H9 (cell line): ENCODE results near the gene SHH. TPM values are rescaled to one million over a fixed set of nuclear protein-coding genes. Genes with fewer than 3 reads are reported as not detected.

Source experiments
- DNase-seq: peaks from one replicate; pipeline ENCODE4 v3.0.0-alpha.2; 2017
- H2AFZ ChIP-seq: one replicate; pipeline ENCODE4 v1.6.1; 2013; ENCODE audit warnings: mild to moderate bottlenecking, low read length, control low read depth, moderate library complexity
- H2AK5ac ChIP-seq: 2 replicates; pipeline ENCODE4 v1.6.1; 2013; ENCODE audit warnings: low read length, control low read depth, mixed read lengths; ENCODE audit not compliant: insufficient read length
- H2BK120ac ChIP-seq: one replicate; pipeline ENCODE4 v1.6.1; 2013; ENCODE audit warnings: low read depth, mild to moderate bottlenecking, low read length, control low read depth, inconsistent platforms; ENCODE audit not compliant: poor library complexity, severe bottlenecking
- H2BK12ac ChIP-seq: 2 replicates; pipeline ENCODE4 v1.6.1; 2013; ENCODE audit warnings: low read length, control low read depth, mixed read lengths, low read depth; ENCODE audit not compliant: insufficient read length
- H2BK15ac ChIP-seq: 2 replicates; pipeline ENCODE4 v1.6.1; 2013; ENCODE audit warnings: low read depth, low read length, control low read depth
- H2BK20ac ChIP-seq: one replicate; pipeline ENCODE4 v1.6.1; 2013; ENCODE audit warnings: low read depth, mild to moderate bottlenecking, low read length, control low read depth, inconsistent platforms; ENCODE audit not compliant: poor library complexity, severe bottlenecking
- H2BK5ac ChIP-seq: 2 replicates; pipeline ENCODE4 v1.6.1; 2013; ENCODE audit warnings: low read length, control low read depth, mixed read lengths; ENCODE audit not compliant: insufficient read length
- H3K14ac ChIP-seq: 2 replicates; pipeline ENCODE4 v1.6.1; 2013; ENCODE audit warnings: low read length, control low read depth; ENCODE audit not compliant: insufficient read depth
- H3K18ac ChIP-seq: 2 replicates; pipeline ENCODE4 v1.6.1; 2013; ENCODE audit warnings: low read depth, mild to moderate bottlenecking, mixed read lengths, low read length, control low read depth; ENCODE audit not compliant: insufficient read length
- H3K23ac ChIP-seq: 2 replicates; pipeline ENCODE4 v1.6.1; 2013; ENCODE audit warnings: low read length, control low read depth, mixed read lengths, low read depth; ENCODE audit not compliant: insufficient read length
- H3K23me2 ChIP-seq: 2 replicates; pipeline ENCODE4 v1.6.1; 2013; ENCODE audit warnings: low read depth, mild to moderate bottlenecking, mixed read lengths, low read length, control low read depth; ENCODE audit not compliant: insufficient read length, poor library complexity, severe bottlenecking
- H3K27ac ChIP-seq: 2 replicates; pipeline ENCODE4 v1.5.1; 2013; ENCODE audit warnings: low read length, control low read depth, mixed read lengths, low read depth; ENCODE audit not compliant: insufficient read length
- H3K27me3 ChIP-seq: 2 replicates; pipeline ENCODE4 v1.6.1; 2013; ENCODE audit warnings: low read length, control low read depth, inconsistent platforms; ENCODE audit not compliant: insufficient read depth
- H3K4ac ChIP-seq: 2 replicates; pipeline ENCODE4 v1.6.1; 2013; ENCODE audit warnings: low read depth, mild to moderate bottlenecking, control low read depth, inconsistent platforms, low read length, moderate library complexity
- H3K4me1 ChIP-seq: 2 replicates; pipeline ENCODE4 v1.6.1; 2013; ENCODE audit warnings: low read length, control low read depth, inconsistent platforms; ENCODE audit not compliant: insufficient read depth
- H3K4me2 ChIP-seq: 2 replicates; pipeline ENCODE4 v1.6.1; 2013; ENCODE audit warnings: low read length, control low read depth, mixed read lengths; ENCODE audit not compliant: insufficient read length, insufficient read depth
- H3K56ac ChIP-seq: 2 replicates; pipeline ENCODE4 v1.6.1; 2013; ENCODE audit warnings: low read depth, mild to moderate bottlenecking, mixed read lengths, low read length, control low read depth; ENCODE audit not compliant: insufficient read length
- H3K79me1 ChIP-seq: 2 replicates; pipeline ENCODE4 v1.6.1; 2013; ENCODE audit warnings: low read depth, mild to moderate bottlenecking, moderate library complexity, low read length, control low read depth, inconsistent platforms; ENCODE audit not compliant: insufficient read depth, poor library complexity, severe bottlenecking
- H3K79me2 ChIP-seq: 2 replicates; pipeline ENCODE4 v1.6.1; 2013; ENCODE audit warnings: low read length, control low read depth, inconsistent platforms; ENCODE audit not compliant: insufficient read depth
- H3K9ac ChIP-seq: 2 replicates; pipeline ENCODE4 v1.6.1; 2013; ENCODE audit warnings: low read length, control low read depth, mixed read lengths; ENCODE audit not compliant: insufficient read length; ENCODE audit errors: extremely low read depth
- H3K9me3 ChIP-seq: one replicate; pipeline ENCODE4 v1.6.1; 2013; ENCODE audit warnings: low read depth, low read length, inconsistent platforms; ENCODE audit not compliant: control insufficient read depth
- H3T11ph ChIP-seq: one replicate; pipeline ENCODE4 v1.6.1; 2013; ENCODE audit warnings: mild to moderate bottlenecking, low read length, control low read depth, inconsistent platforms
- H4K20me1 ChIP-seq: one replicate; pipeline ENCODE4 v1.6.1; 2013; ENCODE audit not compliant: control insufficient read depth, insufficient read length, insufficient read depth
- H4K5ac ChIP-seq: 2 replicates; pipeline ENCODE4 v1.6.1; 2013; ENCODE audit warnings: low read depth, mild to moderate bottlenecking, mixed read lengths, low read length, control low read depth; ENCODE audit not compliant: insufficient read length
- H4K8ac ChIP-seq: replicated peaks from 2 replicates; pipeline ENCODE4 v1.6.1; 2013; ENCODE audit warnings: low read length, control low read depth, mixed read lengths, low read depth; ENCODE audit not compliant: insufficient read length
- H4K91ac ChIP-seq: 2 replicates; pipeline ENCODE4 v1.6.1; 2013; ENCODE audit warnings: low read depth, mild to moderate bottlenecking, moderate library complexity, mixed read lengths, low read length, control low read depth; ENCODE audit not compliant: insufficient read length
- H3K27ac Mint-ChIP-seq, 3 experiments: 2 replicates in 2 of 3; 3 replicates in 1 of 3; pipeline ENCODE4 v1.8.0; 2020 to 2021; ENCODE audit warnings: mixed read lengths in 3 of 3, mild to moderate bottlenecking in 1 of 3, moderate library complexity in 1 of 3
- H3K27me3 Mint-ChIP-seq: 2 replicates; pipeline ENCODE4 v1.8.0; 2021; ENCODE audit warnings: low read depth, mild to moderate bottlenecking, moderate library complexity, mixed read lengths
- H3K36me3 Mint-ChIP-seq, 3 experiments: 2 replicates in 2 of 3; 3 replicates in 1 of 3; pipeline ENCODE4 v1.8.0; 2020 to 2021; ENCODE audit warnings: low read depth in 3 of 3, mixed read lengths in 3 of 3; ENCODE audit not compliant: insufficient read depth in 1 of 3
- H3K4me1 Mint-ChIP-seq, 2 experiments: 2 replicates each; pipeline ENCODE4 v1.8.0; 2020; ENCODE audit warnings: mixed read lengths in 2 of 2
- H3K4me3 Mint-ChIP-seq, 2 experiments: 2 replicates in 1 of 2; 3 replicates in 1 of 2; pipeline ENCODE4 v1.8.0; 2020 to 2021; ENCODE audit warnings: mild to moderate bottlenecking in 2 of 2, mixed read lengths in 2 of 2, moderate library complexity in 1 of 2
- H3K9me3 Mint-ChIP-seq, 2 experiments: 2 replicates in 1 of 2; 3 replicates in 1 of 2; pipeline ENCODE4 v1.8.0; 2020; ENCODE audit warnings: mild to moderate bottlenecking in 2 of 2, mixed read lengths in 2 of 2, moderate library complexity in 1 of 2
- WGBS: extraction: QIAGEN DNeasy Blood & Tissue Kit; methylation state at CpG from one replicate; pipeline ENCODE4 v1.1.7; 2013; ENCODE audit warnings: missing lambda C conversion rate, low lambda C conversion rate, mixed read lengths; ENCODE audit not compliant: insufficient read length; ENCODE audit errors: extremely low coverage; 5-methylcytosine and 5-hydroxymethylcytosine counted together
- total RNA-seq: library from RNA; stranded (reverse); gene quantifications from 2 replicates; pipeline ENCODE4 v1.2.1, GENCODE V29; 2021
- TF ChIP-seq, protein P1 (sequence below): fragments of 200-600 bp; sonication (generic); conservative IDR thresholded peaks from 3 replicates; pipeline ENCODE4 v1.8.0; 2021; ENCODE audit warnings: antibody characterized with exemption, mild to moderate bottlenecking

Gene SHH
- total RNA-seq, 1 experiment from 2014 or later = 0.07 TPM

DNA sequence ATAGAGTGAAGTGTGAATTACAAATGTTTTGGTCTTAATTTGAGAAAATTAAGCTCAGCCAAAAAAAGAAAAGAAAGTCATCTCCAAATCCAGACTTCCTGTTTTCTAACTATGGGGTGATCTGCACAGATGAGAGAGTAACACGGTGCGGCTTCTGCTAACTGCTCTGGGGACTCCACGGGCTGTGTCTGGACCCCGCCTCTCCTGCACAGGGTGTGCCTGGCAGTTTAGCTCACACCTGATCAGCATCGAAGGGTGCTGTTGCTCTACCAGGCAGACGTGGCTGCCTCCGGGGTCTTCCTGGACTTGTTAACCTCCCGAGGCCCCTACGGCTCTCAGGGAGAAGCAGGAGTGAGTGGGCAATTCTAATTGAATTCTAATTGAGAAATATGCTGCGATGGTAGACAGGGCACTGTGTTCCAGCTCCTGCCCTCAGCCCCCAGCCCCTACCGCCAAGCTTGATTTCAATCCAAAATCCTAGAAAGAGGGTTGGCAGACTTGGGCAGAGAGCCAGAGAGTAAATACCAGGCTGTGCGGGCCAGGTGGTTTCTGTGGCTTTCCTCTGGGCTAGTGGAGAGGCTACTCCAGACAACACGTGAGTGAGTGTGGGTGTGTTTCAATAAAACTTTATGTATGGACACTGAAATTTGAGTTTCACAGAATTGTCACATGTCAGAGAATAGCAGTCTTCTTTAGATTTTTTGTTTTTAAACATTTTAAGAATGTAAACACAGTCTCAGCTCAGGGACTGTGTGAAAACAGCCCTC, 13.4 kb downstream of the SHH start:
- WGBS = no CpG with 5 or more reads among the region's 13 CpGs
- no peaks in the 10 kb centered on the region for H3K79me1 ChIP-seq
- H3K27me3 Mint-ChIP-seq = peaks cover 79% of the 10 kb centered on the region

More for the DNA sequence above, 13.4 kb downstream of the SHH start:
- Histone ChIP-seq H4K8ac (no peak overlapping the region), H3K23ac (no peak overlapping the region), H2AFZ (no peak overlapping the region), H2BK120ac (no peak overlapping the region), H3K79me2 (no peaks in the 10 kb centered on the region), H3K27me3 (peaks cover 34% of the 10 kb centered on the region), H2BK15ac (no peak overlapping the region), H2AK5ac (no peak overlapping the region), H4K20me1 (no peaks in the 10 kb centered on the region), H4K91ac (no peak overlapping the region), H3K14ac (no peak overlapping the region), H3T11ph (no peak overlapping the region), H3K23me2 (peaks cover 8% of the 10 kb centered on the region), H3K56ac (no peak overlapping the region), H2BK12ac (no peak overlapping the region), H3K9ac (no peak overlapping the region), H4K5ac (no peak overlapping the region), H3K18ac (no peak overlapping the region), H2BK5ac (no peak overlapping the region), H2BK20ac (no peak overlapping the region), H3K4me2 (no peak overlapping the region), H3K4ac (no peak overlapping the region), H3K9me3 (no peaks in the 10 kb centered on the region), H3K27ac (no peak overlapping the region), H3K4me1 (no peaks in the 10 kb centered on the region)
- no peak for DNase-seq
- Mint-ChIP-seq H3K4me3 (no peak overlapping the region), H3K9me3 (peaks cover 2 to 8% of the 10 kb centered on the region in 2 experiments; a peak in 2 of 5 replicates), H3K4me1 (peaks cover 2 to 6% of the 10 kb centered on the region in 2 experiments; a peak in 3 of 4 replicates), H3K27ac (no peak overlapping the region; a peak in 1 of 7 replicates), H3K36me3 (peaks cover 0 to 3% (median 0%) of the 10 kb centered on the region in 3 experiments; a peak in 3 of 7 replicates)
- TF ChIP-seq, protein P1, sequence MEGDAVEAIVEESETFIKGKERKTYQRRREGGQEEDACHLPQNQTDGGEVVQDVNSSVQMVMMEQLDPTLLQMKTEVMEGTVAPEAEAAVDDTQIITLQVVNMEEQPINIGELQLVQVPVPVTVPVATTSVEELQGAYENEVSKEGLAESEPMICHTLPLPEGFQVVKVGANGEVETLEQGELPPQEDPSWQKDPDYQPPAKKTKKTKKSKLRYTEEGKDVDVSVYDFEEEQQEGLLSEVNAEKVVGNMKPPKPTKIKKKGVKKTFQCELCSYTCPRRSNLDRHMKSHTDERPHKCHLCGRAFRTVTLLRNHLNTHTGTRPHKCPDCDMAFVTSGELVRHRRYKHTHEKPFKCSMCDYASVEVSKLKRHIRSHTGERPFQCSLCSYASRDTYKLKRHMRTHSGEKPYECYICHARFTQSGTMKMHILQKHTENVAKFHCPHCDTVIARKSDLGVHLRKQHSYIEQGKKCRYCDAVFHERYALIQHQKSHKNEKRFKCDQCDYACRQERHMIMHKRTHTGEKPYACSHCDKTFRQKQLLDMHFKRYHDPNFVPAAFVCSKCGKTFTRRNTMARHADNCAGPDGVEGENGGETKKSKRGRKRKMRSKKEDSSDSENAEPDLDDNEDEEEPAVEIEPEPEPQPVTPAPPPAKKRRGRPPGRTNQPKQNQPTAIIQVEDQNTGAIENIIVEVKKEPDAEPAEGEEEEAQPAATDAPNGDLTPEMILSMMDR = no peak
